ENCODE data around the gene ANKRD40CL.
"Not testable (repeated sequence)": the region's sequence is repeated elsewhere in the genome, so short reads cannot be mapped to it uniquely, and the experiment has no call there.

Gene ANKRD40CL

GRCh38 chr17:50758524-50758923, 8.8 kb downstream of the ANKRD40CL start:
- FAIRE-seq = no peak

GRCh38 chr17:50754521-50754920, 12.8 kb downstream of the ANKRD40CL start:
- FAIRE-seq = no peak

GRCh38 chr17:50749245-50749644, 18.1 kb downstream of the ANKRD40CL start:
- FAIRE-seq = no peak

DNA sequence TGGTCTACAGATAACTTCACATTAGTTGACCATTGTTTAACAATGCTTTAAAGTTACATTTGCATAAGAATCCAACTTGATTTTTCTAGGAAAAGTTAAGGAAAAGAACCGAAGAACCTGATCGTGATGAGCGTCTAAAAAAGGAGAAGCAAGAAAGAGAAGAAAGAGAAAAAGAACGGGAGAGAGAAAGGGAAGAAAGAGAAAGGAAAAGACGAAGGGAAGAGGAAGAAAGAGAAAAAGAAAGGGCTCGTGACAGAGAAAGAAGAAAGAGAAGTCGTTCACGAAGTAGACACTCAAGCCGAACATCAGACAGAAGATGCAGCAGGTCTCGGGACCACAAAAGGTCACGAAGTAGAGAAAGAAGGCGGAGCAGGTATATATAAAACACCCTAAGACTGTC, 21.7 kb downstream of the ANKRD40CL start:
- no peak for FAIRE-seq

DNA sequence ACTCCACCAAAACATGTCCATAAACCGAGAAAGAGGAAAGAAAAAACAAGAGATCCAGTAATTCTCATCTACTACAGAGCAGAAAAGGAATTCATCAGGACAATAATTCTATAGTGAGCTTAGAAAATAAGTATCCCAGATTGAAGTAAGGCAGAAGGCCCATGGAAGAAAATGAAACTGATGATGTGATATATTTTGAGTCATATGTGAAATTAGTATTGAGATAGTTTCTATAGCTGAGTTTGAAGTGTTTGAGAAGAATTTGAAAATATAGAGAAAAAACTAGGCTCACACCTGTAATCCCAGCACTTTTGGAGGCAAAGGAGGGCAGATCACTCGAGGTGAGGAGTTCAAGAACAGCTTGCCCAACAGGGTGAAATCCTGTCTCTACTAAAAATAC, 28.2 kb downstream of the ANKRD40CL start:
- FAIRE-seq = no peak

- peak; percentile 14 for FAIRE-seq
Observed at GRCh38 chr17:50737118-50737698, 30.1 kb downstream of the ANKRD40CL start.

DNA sequence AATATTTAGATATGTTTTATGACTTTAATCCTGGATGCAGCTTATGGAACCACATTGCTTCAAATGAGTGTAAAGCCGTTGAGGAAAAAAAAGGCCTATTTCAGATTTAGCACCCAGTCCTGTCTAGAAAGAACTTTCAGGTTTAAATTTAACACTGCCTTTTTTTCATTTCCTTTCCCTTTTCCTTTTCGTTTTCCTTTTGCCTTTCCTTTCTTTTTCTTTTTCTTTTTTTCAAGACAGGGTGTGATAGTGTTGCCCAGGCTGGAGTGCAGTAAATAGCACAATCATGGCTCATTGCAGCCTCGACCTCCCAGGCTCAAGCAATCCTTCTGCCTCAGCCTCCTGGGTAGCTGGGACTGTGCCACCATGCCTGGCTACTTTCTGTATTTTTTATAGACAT, 32.0 kb downstream of the ANKRD40CL start:
- no peak for FAIRE-seq

GRCh38 chr17:50731575-50732460, 35.5 kb downstream of the ANKRD40CL start:
- FAIRE-seq = no peak

DNA sequence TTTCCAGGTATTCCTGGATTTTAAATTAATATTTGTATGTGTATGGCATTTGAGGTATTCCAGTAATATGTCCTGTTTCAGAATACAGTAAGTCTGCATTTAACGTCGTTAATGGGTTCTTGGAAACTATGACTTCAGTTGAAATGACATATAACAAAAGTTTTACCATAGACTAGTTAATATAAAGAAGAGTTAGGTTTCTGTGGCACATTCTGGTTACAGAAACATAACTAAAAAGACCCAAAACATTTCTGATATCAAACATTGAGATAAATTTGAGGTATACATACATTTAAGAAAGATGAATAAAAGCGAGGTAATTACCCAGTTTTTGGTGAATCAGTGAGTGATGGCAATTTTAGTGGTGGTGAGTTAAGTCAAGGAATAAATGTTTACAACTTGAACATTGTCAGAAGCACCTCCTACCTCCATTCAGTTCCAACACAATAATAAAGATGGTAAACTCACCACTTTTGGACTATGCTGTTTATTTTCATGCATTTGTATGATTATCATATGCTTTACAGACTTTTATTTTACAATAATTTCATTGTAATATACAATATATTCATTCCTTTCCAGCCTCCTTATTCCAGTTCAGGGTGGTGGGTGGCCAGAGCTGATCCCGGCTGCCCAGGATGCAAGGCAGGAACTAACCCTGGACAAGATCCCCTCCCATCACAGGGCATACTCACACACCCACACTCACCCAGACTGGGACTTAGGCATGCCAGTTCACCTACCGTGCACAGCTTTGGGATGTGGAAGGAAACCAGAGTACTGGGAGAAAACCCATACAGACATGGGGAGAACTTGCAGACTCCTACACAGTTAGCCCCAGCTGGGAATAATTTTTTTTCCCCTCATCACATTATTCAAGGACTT, 38.2 kb downstream of the ANKRD40CL start:
- FAIRE-seq = no peak

DNA sequence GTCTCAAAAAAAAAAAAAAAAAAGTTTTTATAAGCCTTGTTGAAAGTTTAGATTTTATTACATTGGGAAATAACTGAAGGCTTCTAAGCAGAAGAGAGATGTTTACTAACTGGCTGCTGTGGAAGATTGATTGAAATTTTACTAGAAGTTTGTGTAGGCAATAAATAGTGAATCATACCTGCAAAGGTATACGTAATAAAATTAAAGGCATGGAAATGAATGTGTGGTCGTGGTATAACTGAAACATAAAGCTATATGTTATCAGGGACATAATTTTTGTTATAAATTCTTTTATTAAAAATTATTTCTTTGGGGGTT, 39.2 kb downstream of the ANKRD40CL start:
- FAIRE-seq = no peak

DNA sequence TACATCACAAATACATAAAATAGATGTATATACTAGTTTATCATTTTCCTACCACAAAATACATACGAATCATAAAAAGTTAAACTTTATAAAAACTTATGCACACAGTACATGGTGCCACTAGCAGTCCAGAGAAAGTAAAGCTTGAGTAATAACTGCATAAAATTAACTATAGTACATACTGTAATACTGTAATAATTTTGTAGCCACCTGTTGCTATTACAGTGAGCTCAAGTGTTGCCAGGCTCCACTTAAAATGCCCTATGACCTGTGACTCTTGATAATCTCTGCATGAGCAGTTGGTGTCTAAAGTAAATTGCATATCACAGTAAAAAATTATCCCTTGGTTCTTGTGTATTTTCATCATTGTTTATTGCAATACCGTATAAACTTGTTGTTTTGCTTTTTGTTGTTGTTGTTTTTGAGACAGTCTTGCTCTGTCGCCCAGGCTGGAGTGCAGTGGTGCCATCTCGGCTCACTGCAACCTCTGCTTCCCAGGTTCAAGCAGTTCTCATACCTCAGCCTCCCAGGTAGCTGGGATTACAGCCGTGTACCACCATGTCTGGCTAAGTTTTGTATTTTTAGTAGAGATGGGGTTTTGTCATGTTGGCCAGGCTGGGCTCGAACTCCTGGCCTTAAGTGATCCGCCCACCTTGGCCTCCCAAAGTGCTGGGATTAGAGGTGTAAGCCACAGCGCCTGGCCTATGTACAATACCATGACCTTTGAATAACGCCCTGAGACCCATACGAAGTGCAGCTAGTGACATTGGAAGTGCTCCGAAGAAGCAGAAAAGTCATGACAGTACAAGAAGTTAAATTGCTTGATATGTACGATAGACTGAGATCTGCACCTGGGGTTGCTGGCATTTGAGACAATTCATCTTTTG, 41.3 kb downstream of the ANKRD40CL start:
- no peak for FAIRE-seq

DNA sequence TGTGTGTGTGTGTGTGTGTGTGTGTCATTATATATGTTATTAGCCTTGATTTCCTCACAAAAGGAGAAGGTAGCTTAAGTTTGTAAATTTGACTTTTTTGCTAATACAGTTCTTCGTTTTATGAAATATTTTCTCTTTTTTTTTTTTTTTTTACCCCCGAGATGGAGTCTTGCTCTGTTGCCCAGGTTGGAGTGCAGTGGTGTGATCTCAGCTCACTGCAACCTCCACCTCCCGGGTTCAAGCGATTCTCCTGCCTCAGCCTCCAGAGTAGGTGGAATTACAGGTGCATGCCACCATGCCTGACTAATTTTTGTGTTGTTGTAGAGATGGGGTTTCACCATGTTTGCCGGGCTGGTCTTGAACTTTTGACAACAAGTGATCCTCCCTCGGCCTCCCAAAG, 42.7 kb downstream of the ANKRD40CL start:
- not testable (repeated sequence) for FAIRE-seq

DNA sequence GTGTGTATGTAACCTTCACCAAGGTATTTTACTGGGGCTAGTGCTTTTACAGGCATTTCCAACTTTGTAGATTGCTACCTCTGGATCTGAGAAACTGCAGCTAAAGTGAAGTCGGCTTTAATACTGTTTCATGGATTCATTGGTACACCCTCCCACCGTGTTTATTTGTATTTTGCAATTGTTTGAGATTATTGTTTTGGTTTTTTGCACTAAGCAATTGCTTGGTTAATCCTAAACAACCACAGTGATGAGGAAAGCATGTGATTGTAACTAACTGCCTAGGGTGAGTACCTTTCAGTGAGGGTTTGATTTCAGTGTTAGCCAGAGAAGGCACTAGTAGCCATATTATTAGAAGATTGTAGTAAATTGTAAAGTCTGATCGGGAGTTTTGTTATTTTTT, 44.6 kb downstream of the ANKRD40CL start:
- no peak for FAIRE-seq

GRCh38 chr17:50721194-50722010, 45.9 kb downstream of the ANKRD40CL start:
- no peak for FAIRE-seq

DNA sequence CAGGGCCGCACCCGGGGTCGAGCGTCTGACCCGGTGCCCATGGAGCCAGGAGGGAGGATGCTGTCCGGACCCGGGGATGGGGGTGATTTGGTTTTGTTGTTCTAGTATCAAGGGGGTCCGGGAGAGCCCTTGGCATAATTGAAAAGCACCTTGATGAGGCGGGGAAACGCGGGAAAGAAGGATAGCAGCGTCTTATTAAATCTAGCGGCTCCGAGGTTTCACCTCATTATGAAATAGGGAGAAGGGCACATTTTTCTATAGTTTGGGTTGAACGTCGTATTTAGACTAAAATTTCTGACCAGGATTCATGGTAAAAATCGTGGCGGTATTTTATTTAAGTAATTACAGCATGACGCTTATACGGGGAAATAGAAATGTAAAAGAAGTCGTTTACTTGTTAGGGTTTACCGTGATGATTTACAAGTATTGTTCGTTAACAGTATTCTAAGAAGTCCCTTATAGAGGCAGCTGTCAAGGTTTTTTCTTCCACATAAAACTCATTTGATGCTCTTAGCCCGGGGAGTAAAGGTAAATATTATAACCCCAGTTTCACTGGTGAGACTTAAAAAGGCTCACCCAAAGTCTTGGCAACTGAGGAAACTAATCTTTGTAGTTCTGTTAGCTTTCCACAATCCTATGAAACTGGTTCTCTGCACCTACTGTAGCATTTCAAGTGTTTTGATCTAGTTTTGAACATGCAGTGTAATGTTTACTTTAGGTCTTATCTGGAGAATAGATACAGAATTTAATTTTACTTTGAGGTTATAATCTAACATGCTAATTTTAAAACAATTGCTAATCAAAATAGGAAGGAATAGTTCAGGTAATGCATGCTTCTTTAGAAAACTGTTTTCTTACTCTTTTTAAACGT, 47.2 kb downstream of the ANKRD40CL start:
- no peak for FAIRE-seq

DNA sequence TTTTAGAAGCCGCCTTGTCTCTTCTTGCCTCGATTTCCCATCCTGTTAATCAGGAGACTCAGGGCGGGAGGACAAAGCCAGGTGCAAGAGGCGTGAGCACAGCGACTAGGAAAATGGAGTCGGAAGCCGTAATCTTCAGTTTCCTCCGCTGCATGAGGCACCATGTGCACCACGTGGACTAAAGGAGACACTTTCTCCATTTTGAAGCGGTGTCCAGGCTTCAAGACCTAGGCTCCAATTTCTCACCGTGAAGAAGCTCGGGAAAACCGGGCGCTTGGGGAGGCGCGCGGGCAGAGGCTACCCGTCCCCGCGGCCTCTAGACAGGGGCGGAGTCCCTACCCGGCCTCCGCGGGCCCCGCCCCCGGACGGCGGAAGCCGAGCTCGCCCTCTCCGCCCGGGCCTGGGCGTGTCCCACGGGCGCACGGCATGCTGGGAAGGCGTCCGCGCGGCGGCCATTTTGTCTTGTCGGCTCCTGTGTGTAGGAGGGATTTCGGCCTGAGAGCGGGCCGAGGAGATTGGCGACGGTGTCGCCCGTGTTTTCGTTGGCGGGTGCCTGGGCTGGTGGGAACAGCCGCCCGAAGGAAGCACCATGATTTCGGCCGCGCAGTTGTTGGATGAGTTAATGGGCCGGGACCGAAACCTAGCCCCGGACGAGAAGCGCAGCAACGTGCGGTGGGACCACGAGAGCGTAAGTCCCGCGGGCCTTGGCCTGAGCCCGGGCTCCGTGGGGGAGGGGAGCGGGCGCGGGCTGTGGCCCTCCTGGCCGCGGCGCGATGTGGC, 48.0 kb downstream of the ANKRD40CL start, which contains the start of gene LUC7L3:
Gene LUC7L3 (plus strand): TSS at position 460 of the 780 bp plus-strand sequence. CDS start 130 bp downstream, at position 590.
- no peak for FAIRE-seq

DNA sequence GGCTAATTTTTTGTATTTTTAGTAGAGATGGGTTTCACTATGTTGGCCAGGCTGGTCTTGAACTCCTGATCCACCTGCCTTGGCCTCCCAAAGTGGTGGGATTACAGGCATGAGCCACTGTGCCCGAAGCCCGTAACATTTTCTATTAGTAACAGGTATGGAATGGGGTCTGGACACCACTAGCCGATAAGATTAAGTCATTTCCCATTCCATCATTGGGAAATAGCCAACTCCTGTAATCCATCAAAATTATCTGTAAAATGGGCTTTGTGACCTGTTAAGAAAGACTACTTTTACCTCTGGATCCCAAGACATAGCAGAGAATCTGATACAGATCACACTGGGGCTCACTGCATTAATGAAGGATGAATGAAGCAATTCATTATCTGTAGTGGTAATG, 51.8 kb downstream of the ANKRD40CL start:
- no peak for FAIRE-seq

DNA sequence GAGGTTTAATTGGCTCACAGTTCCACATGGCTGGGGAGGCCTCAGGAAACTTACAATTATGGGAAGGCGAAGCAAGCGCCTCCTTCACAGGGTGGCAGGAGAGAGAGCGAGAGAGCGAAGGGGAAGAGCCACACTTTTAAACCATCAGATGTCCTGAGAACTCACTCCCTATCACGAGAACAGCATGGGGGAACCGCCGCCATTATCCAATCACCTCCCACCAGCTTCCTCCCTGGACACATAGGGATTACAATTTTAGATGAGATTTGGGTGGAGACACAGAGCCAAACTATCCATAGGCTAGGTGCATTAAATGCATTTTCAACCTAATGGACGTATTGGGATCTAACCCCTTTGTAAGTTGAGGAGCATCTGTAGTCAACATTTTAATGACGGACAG, 54.7 kb downstream of the ANKRD40CL start:
- no peak for FAIRE-seq
